A549 (cell line): ENCODE measurements around the gene B3GAT1. TPM values are rescaled to one million over a fixed set of nuclear protein-coding genes. Genes with fewer than 3 reads are reported as not detected.

Source experiments
- ATAC-seq, 2 experiments: fragments of 200-7000 bp in 1 of 2; fragments of >200 bp in 1 of 2; cut with Nextera tagmentation in 1 of 2; cut with Tn5 transposase in 1 of 2; 3 replicates each; pipeline versions ENCODE4 v1.8.0 to v1.9.1; 2018 to 2020; ENCODE audit warnings: mild to moderate bottlenecking in 1 of 2, moderate library complexity in 1 of 2
- CTCF ChIA-PET: fragments of 300-600 bp; sonication (Branson Sonifier 250); formaldehyde crosslinking; extraction: SDS; loops from one replicate; lab custom pipeline; 2021; ENCODE audit warnings: antibody characterized with exemption, inconsistent platforms; lab: Yijun Ruan, JAX
- POLR2A ChIA-PET: fragments of 350-600 bp; formaldehyde crosslinking; extraction: SDS; loops from one replicate; lab custom pipeline; 2021; ENCODE audit warnings: antibody characterized with exemption, inconsistent platforms; lab: Yijun Ruan, JAX
- DNase-seq, 2 experiments: peaks; one replicate each; pipeline versions ENCODE4 v3.0.0 to v3.0.0-alpha.2; 2011 to 2016; ENCODE audit warnings: low read depth in 1 of 2, low spot score in 1 of 2
- FAIRE-seq: peaks from 2 replicates; lab custom pipeline; 2011; peaks lifted over from hg19 to GRCh38; lab: Jason Lieb, UNC
- H3K27ac ChIP-seq, 2 experiments: fragments of >200 bp; sonication (Bioruptor Twin); formaldehyde crosslinking; 3 replicates each; pipeline ENCODE4 v1.5.1; 2016 to 2017
- H3K4me1 ChIP-seq: fragments of >200 bp; sonication (Bioruptor Twin); formaldehyde crosslinking; 3 replicates; pipeline ENCODE4 v1.6.1; 2016
- H3K4me2 ChIP-seq: fragments of >200 bp; sonication (Bioruptor Twin); formaldehyde crosslinking; 3 replicates; pipeline ENCODE4 v1.6.1; 2016
- H3K4me3 ChIP-seq: fragments of >200 bp; sonication (Bioruptor Twin); formaldehyde crosslinking; 3 replicates; pipeline ENCODE4 v1.5.1; 2016
- H3K9me3 ChIP-seq: fragments of >200 bp; sonication (Bioruptor Twin); formaldehyde crosslinking; 3 replicates; pipeline ENCODE4 v1.6.1; 2016
- BCL3 ChIP-seq: fragments of >200 bp; sonication (Bioruptor Twin); formaldehyde crosslinking; IDR thresholded peaks from 3 replicates; pipeline ENCODE4 v1.6.1; 2016
- CBX2 ChIP-seq: fragments of 200-600 bp; sonication (generic); IDR thresholded peaks from 2 replicates; pipeline ENCODE4 v1.6.1; 2016; ENCODE audit warnings: low read depth, mild to moderate bottlenecking, borderline replicate concordance
- CEBPB ChIP-seq, 2 experiments: fragments of >200 bp in 1 of 2; sonication (Bioruptor Twin) in 1 of 2; formaldehyde crosslinking in 1 of 2; IDR thresholded peaks; 2 replicates each; pipeline ENCODE4 v1.6.1; 2012 to 2016
- CHD2 ChIP-seq: fragments of 150-350 bp; IDR thresholded peaks from 2 replicates; pipeline ENCODE4 v1.6.1; 2014; ENCODE audit warnings: low read length; ENCODE audit not compliant: partially characterized antibody
- EP300 ChIP-seq, 2 experiments: fragments of >200 bp; sonication (Bioruptor Twin); formaldehyde crosslinking; IDR thresholded peaks; 2 replicates in 1 of 2; 3 replicates in 1 of 2; pipeline ENCODE4 v1.6.1; 2016 to 2017
- FOSL2 ChIP-seq, 2 experiments: fragments of 450-650 bp in 1 of 2; fragments of >200 bp in 1 of 2; sonication (Bioruptor Twin) in 1 of 2; formaldehyde crosslinking; IDR thresholded peaks; 2 replicates each; pipeline versions ENCODE4 v1.5.0 to v1.6.1; 2016 to 2020; ENCODE audit warnings: mild to moderate bottlenecking in 1 of 2, moderate library complexity in 1 of 2
- GATA3 ChIP-seq: IDR thresholded peaks from 2 replicates; pipeline ENCODE4 v1.6.1; 2012; ENCODE audit warnings: borderline replicate concordance
- HEYL ChIP-seq: fragments of 250-450 bp; sonication (Bioruptor Pico); IDR thresholded peaks from 2 replicates; pipeline ENCODE4 v1.8.0; 2021; ENCODE audit warnings: mild to moderate bottlenecking, moderate library complexity
- HOXB13 ChIP-seq: fragments of 250-450 bp; sonication (Bioruptor Pico); IDR thresholded peaks from 2 replicates; pipeline ENCODE4 v1.5.0; 2020; ENCODE audit warnings: low read depth, mild to moderate bottlenecking, moderate library complexity
- KDM1A ChIP-seq: fragments of 200-600 bp; sonication (generic); IDR thresholded peaks from 2 replicates; pipeline ENCODE4 v1.6.1; 2016; ENCODE audit warnings: low read depth, mild to moderate bottlenecking
- KDM5A ChIP-seq: fragments of 200-600 bp; sonication (generic); IDR thresholded peaks from 2 replicates; pipeline ENCODE4 v1.6.1; 2016; ENCODE audit warnings: antibody characterized with exemption, mild to moderate bottlenecking
- MAZ ChIP-seq: fragments of 150-350 bp; IDR thresholded peaks from 2 replicates; pipeline ENCODE4 v1.6.1; 2014; ENCODE audit warnings: antibody characterized with exemption, low read depth, low read length, borderline replicate concordance
- NFE2L2 ChIP-seq: fragments of 150-350 bp; conservative IDR thresholded peaks from 2 replicates; pipeline ENCODE4 v1.6.1; 2014; ENCODE audit warnings: low read length
- PHF8 ChIP-seq: fragments of 200-600 bp; sonication (generic); IDR thresholded peaks from 2 replicates; pipeline ENCODE4 v1.6.1; 2016; ENCODE audit warnings: low read depth, mild to moderate bottlenecking, antibody characterized with exemption, moderate library complexity, borderline replicate concordance
- POLR2A ChIP-seq: IDR thresholded peaks from 2 replicates; pipeline ENCODE4 v1.6.1; 2012; ENCODE audit warnings: mild to moderate bottlenecking, low read length
- RAD21 ChIP-seq, 2 experiments: fragments of >200 bp in 1 of 2; sonication (Bioruptor Twin) in 1 of 2; formaldehyde crosslinking in 1 of 2; IDR thresholded peaks in 1 of 2; conservative IDR thresholded peaks in 1 of 2; 2 replicates in 1 of 2; 3 replicates in 1 of 2; pipeline ENCODE4 v1.6.1; 2012 to 2018; ENCODE audit warnings: inconsistent platforms in 1 of 2
- RCOR1 ChIP-seq: fragments of 150-350 bp; IDR thresholded peaks from 2 replicates; pipeline ENCODE4 v1.6.1; 2014; ENCODE audit warnings: antibody characterized with exemption, low read length, low read depth
- REST ChIP-seq: fragments of 200-600 bp; sonication (generic); IDR thresholded peaks from 2 replicates; pipeline ENCODE4 v1.6.1; 2016; ENCODE audit warnings: antibody characterized with exemption, mild to moderate bottlenecking, moderate library complexity
- RFX5 ChIP-seq: fragments of 450-650 bp; IDR thresholded peaks from 2 replicates; pipeline ENCODE4 v1.7.1; 2014; ENCODE audit warnings: antibody characterized with exemption, mild to moderate bottlenecking, moderate library complexity
- RNF2 ChIP-seq: fragments of 200-600 bp; sonication (generic); IDR thresholded peaks from 2 replicates; pipeline ENCODE4 v1.6.1; 2016; ENCODE audit warnings: low read depth, mild to moderate bottlenecking, antibody characterized with exemption, moderate library complexity, borderline replicate concordance
- SMC3 ChIP-seq: fragments of >200 bp; sonication (Bioruptor Twin); formaldehyde crosslinking; IDR thresholded peaks from 3 replicates; pipeline ENCODE4 v1.6.1; 2018; ENCODE audit warnings: inconsistent platforms
- SREBF2 ChIP-seq: fragments of 450-650 bp; IDR thresholded peaks from 2 replicates; pipeline ENCODE4 v1.6.1; 2014; ENCODE audit warnings: mild to moderate bottlenecking, moderate library complexity
- TFCP2L1 ChIP-seq: fragments of 250-450 bp; sonication (Bioruptor Pico); IDR thresholded peaks from 2 replicates; pipeline ENCODE4 v1.5.0; 2021; ENCODE audit warnings: mild to moderate bottlenecking
- TP53 ChIP-seq: fragments of 250-450 bp; sonication (Bioruptor Pico); IDR thresholded peaks from 2 replicates; pipeline ENCODE4 v1.5.0; 2021; ENCODE audit warnings: mild to moderate bottlenecking, moderate library complexity
- ZFP36 ChIP-seq: fragments of 450-650 bp; IDR thresholded peaks from 2 replicates; pipeline ENCODE4 v1.6.1; 2014; ENCODE audit warnings: borderline replicate concordance; ENCODE audit not compliant: partially characterized antibody
- ZNF302 ChIP-seq: fragments of 250-450 bp; sonication (Bioruptor Pico); IDR thresholded peaks from 2 replicates; pipeline ENCODE4 v1.9.0; 2021; ENCODE audit warnings: inconsistent platforms, mild to moderate bottlenecking, moderate library complexity
- WGBS: methylation state at CpG from one replicate; pipeline ENCODE4 v1.1.6; 2017; ENCODE audit errors: missing lambda C conversion rate; 5-methylcytosine and 5-hydroxymethylcytosine counted together
- polyA plus RNA-seq, 4 experiments: library from polyadenylated mRNA; depleted of rRNA in 3 of 4; stranded (reverse); fragments of >200 nt; fragmentation: RNase III in 1 of 4; extraction: RNeasy Plus Mini Kit Qiagen cat#74134 plus additional on column Dnase treatment in 1 of 4; gene quantifications; 2 replicates in 3 of 4; 3 replicates in 1 of 4; pipeline ENCODE4 v1.2.3, GENCODE V29; 2011 to 2017
- TF ChIP-seq, protein P1 (sequence below): IDR thresholded peaks from 2 replicates; pipeline ENCODE4 v1.6.1; 2012; ENCODE audit warnings: low read depth, borderline replicate concordance

Gene B3GAT1
- polyA plus RNA-seq, 2 of the 4 experiments (the other 2 are of a cell fraction), result not detected

GRCh38 chr11:134440851-134441250 lies 28.8 kb upstream of the B3GAT1 start:
- ATAC-seq, result no peak
- WGBS, result 21% methylated on average over 4 of the region's 4 CpGs
- FAIRE-seq, result no peak
- Histone ChIP-seq H3K27ac (no peak overlapping the region), H3K4me2 (no peak overlapping the region), H3K4me1 (no peaks in the 10 kb centered on the region), H3K4me3 (no peak overlapping the region), H3K9me3 (no peaks in the 10 kb centered on the region)
- ChIA-PET POLR2A (no interaction called here), CTCF (no interaction called here)
- TF ChIP-seq POLR2A (no peak), MAZ (no peak), RFX5 (no peak), SREBF2 (no peak), HEYL (CRISPR knock-in tag) (no peak), FOSL2 (IDR thresholded peaks at IDR 0.05) (no peak), FOSL2 (CRISPR knock-in tag; IDR thresholded peaks at IDR 0.05) (no peak), RAD21 (conservative IDR thresholded peaks at IDR 0.05 in 1 of 2, IDR thresholded peaks at IDR 0.05 in 1 of 2) (no peak), CBX2 (no peak), EP300 (IDR thresholded peaks at IDR 0.05) (no peak), HOXB13 (CRISPR knock-in tag) (no peak), ZFP36 (no peak), CHD2 (no peak), RCOR1 (no peak), RNF2 (no peak), KDM5A (no peak), PHF8 (no peak)
- no peak for DNase-seq

DNA sequence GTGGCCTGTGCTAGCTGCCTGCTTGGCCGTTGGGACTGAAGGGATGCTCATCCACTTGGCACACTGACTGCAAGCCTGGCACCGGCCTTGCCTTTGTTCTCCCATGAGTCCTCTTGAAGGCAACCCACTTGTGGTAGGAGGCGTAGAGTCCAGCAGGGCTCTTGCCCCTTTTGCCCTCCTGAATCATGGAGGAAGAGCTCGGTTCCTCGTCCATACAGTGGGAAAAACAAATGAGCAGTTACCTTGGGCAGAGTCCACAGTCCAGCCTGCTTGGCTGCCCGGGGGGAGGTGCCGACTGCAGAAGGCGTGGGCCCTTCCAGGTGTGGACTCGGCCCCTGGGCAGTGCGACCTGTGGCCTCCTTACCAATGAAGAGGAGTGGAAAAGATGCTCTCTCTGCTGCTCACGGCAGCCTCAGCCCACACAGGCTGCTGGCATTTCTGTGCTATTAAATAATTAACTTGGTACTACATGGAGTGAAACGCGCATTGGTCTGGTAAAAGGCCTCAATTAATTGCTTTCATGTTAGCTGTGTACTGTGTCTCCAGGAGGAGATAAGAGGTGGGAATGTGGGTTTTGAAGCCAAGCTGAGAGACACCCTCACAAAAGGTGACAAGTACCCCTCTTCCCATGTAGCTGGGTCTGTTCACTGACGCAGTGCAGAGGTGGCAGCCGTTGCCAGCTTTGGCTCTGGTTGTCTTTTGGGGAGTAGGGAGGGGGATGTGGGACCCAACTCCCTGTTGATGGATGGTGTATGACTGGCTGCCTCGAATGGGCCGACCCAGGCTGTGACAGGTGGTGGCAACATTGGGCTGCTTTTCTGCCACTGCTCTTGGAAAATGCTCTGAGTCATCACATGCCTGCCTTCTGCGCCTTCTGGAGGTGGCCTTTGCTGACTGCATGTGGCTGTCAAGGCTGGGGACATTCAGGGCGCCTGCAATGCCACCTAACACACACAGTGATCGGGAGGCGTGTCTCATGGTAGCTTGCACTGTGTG lies 26.8 kb upstream of the B3GAT1 start:
- H3K27ac ChIP-seq, result no peak overlapping the region
- CTCF ChIA-PET, result no interaction called here
- ATAC-seq, result no peak
- TF ChIP-seq SMC3, result no peak
- no peak for TF ChIP-seq FOSL2 (IDR thresholded peaks at IDR 0.05)
- TF ChIP-seq FOSL2 (CRISPR knock-in tag; IDR thresholded peaks at IDR 0.05), result no peak
- no peak for TF ChIP-seq TP53 (CRISPR knock-in tag)
- TF ChIP-seq NFE2L2, result no peak
- no peak for TF ChIP-seq BCL3
- no peak for TF ChIP-seq ZNF302
- TF ChIP-seq KDM1A, result no peak
- TF ChIP-seq REST, result no peak
- TF ChIP-seq TFCP2L1 (CRISPR knock-in tag), result no peak
- no peak for TF ChIP-seq RNF2
- TF ChIP-seq CHD2, result no peak
- no peak for TF ChIP-seq GATA3
- TF ChIP-seq EP300 (IDR thresholded peaks at IDR 0.05), result no peak
- no peak for TF ChIP-seq CEBPB (IDR thresholded peaks at IDR 0.05)
- TF ChIP-seq, protein P1, sequence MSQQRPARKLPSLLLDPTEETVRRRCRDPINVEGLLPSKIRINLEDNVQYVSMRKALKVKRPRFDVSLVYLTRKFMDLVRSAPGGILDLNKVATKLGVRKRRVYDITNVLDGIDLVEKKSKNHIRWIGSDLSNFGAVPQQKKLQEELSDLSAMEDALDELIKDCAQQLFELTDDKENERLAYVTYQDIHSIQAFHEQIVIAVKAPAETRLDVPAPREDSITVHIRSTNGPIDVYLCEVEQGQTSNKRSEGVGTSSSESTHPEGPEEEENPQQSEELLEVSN, result no peak
- TF ChIP-seq, all 56 proteins: peak for 0
- H3K4me1 ChIP-seq, result no peaks in the 10 kb centered on the region
- POLR2A ChIA-PET, result no interaction called here
- FAIRE-seq (no peak), DNase-seq (no peak)
- WGBS, result 20% methylated on average over 9 of the region's 21 CpGs
- H3K4me3 ChIP-seq, result no peak overlapping the region
- no peak overlapping the region for H3K4me2 ChIP-seq
- H3K9me3 ChIP-seq, result no peaks in the 10 kb centered on the region
